Peyer's patch (tissue), 4 donors: ENCODE data around the gene GPR161. TPM values are rescaled to one million over a fixed set of nuclear protein-coding genes. Genes with fewer than 3 reads are reported as not detected.

Experiments
- DNase-seq, 3 donors: peaks; one replicate each; pipeline ENCODE4 v3.0.0-alpha.2; 2017 to 2019
- H3K27ac ChIP-seq, 4 donors: fragments of 200-600 bp; sonication (generic); one replicate each; pipeline ENCODE4 v1.5.1; 2016 to 2019
- H3K27me3 ChIP-seq, 2 donors: fragments of 200-600 bp; sonication (generic); one replicate each; pipeline ENCODE4 v1.5.1; 2019
- H3K36me3 ChIP-seq, 3 donors: fragments of 200-600 bp; sonication (generic); one replicate each; pipeline ENCODE4 v1.5.1; 2016 to 2019
- H3K4me1 ChIP-seq, 4 donors: fragments of 200-600 bp; sonication (generic); one replicate each; pipeline ENCODE4 v1.5.1; 2016 to 2019
- H3K4me3 ChIP-seq, 4 donors: fragments of 200-600 bp; sonication (generic); 1 replicate in 3 of 4; 2 replicates in 1 of 4; pipeline ENCODE4 v1.5.1; 2016 to 2019; ENCODE audit warnings: mild to moderate bottlenecking in 1 of 4
- H3K9me3 ChIP-seq, 4 donors: fragments of 200-600 bp; sonication (generic); one replicate each; pipeline ENCODE4 v1.5.1; 2016 to 2019; ENCODE audit warnings: mild to moderate bottlenecking in 1 of 4
- POLR2A ChIP-seq, 2 donors: fragments of 450-650 bp; IDR thresholded peaks; one replicate each; pipeline ENCODE4 v1.5.1; 2017; ENCODE audit warnings: antibody characterized with exemption in 2 of 2, mild to moderate bottlenecking in 2 of 2, moderate library complexity in 2 of 2
- total RNA-seq, 4 donors: library from RNA; depleted of rRNA; stranded (reverse); fragments of >200 nt; gene quantifications; one replicate each; pipeline ENCODE4 v1.1.0, GENCODE V29; 2016
- TF ChIP-seq, protein P1 (sequence below), 6 experiments: fragments of 450-650 bp in 4 of 6; fragments of 200-600 bp in 2 of 6; sonication (generic) in 1 of 6; IDR thresholded peaks; one replicate each; pipeline ENCODE4 v1.5.1; 2017 to 2019; ENCODE audit warnings: antibody characterized with exemption in 6 of 6, mild to moderate bottlenecking in 3 of 6, moderate library complexity in 1 of 6

Gene GPR161
- total RNA-seq, 4 donors from 2014 or later: 0.35 to 2.3 (median 1.8) TPM

- DNase-seq: no peak
- Histone ChIP-seq H3K4me3 (no peak overlapping the region), H3K36me3 (no peaks in the 10 kb centered on the region), H3K4me1 (no peaks in the 10 kb centered on the region), H3K27me3 (no peaks in the 10 kb centered on the region), H3K27ac (no peak overlapping the region), H3K9me3 (no peaks in the 10 kb centered on the region)
- TF ChIP-seq, protein P1, sequence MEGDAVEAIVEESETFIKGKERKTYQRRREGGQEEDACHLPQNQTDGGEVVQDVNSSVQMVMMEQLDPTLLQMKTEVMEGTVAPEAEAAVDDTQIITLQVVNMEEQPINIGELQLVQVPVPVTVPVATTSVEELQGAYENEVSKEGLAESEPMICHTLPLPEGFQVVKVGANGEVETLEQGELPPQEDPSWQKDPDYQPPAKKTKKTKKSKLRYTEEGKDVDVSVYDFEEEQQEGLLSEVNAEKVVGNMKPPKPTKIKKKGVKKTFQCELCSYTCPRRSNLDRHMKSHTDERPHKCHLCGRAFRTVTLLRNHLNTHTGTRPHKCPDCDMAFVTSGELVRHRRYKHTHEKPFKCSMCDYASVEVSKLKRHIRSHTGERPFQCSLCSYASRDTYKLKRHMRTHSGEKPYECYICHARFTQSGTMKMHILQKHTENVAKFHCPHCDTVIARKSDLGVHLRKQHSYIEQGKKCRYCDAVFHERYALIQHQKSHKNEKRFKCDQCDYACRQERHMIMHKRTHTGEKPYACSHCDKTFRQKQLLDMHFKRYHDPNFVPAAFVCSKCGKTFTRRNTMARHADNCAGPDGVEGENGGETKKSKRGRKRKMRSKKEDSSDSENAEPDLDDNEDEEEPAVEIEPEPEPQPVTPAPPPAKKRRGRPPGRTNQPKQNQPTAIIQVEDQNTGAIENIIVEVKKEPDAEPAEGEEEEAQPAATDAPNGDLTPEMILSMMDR (IDR thresholded peaks at IDR 0.05): no peak
- no peak for TF ChIP-seq POLR2A (IDR thresholded peaks at IDR 0.05)
Measured at GRCh38 chr1:168054117-168054516, 82.6 kb downstream of the GPR161 start.

- Histone ChIP-seq H3K4me1 (no peaks in the 10 kb centered on the region), H3K9me3 (no peaks in the 10 kb centered on the region), H3K27me3 (no peaks in the 10 kb centered on the region), H3K27ac (no peak overlapping the region), H3K36me3 (no peaks in the 10 kb centered on the region), H3K4me3 (no peak overlapping the region)
- no peak for DNase-seq
- TF ChIP-seq, protein P1 (IDR thresholded peaks at IDR 0.05): no peak
- no peak for TF ChIP-seq POLR2A (IDR thresholded peaks at IDR 0.05)
Measured at GRCh38 chr1:168053681-168054080, 83.0 kb downstream of the GPR161 start.

- Histone ChIP-seq H3K9me3 (no peaks in the 10 kb centered on the region), H3K27ac (no peak overlapping the region), H3K4me3 (no peak overlapping the region), H3K36me3 (peaks cover 0 to 5% (median 0%) of the 10 kb centered on the region in 3 donors), H3K4me1 (no peaks in the 10 kb centered on the region), H3K27me3 (no peaks in the 10 kb centered on the region)
- TF ChIP-seq, protein P1 (IDR thresholded peaks at IDR 0.05): no peak
- TF ChIP-seq POLR2A (IDR thresholded peaks at IDR 0.05): no peak
- DNase-seq: no peak
Measured at GRCh38 chr1:168050880-168051279, 85.8 kb downstream of the GPR161 start.

DNA sequence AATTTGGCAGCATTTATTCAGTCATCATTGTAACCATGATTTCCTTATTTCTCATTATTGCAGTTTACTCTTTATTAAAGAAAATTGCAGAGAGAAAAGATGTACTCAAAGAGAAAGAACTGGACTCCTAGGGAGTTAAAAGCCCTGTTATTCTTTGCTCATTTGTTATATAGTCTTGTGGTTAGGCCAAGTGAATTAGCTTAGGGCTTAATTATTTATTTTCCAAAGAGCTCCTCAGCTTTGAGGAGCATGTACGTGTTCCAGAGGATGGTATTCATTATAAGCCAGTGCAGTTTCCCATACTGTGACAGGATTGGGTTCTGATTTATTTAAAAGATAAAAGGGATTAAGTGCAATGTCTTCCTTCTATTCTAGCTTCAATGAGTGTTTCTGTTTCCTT is 86.4 kb downstream of the GPR161 start:
- Histone ChIP-seq H3K4me1 (no peaks in the 10 kb centered on the region), H3K9me3 (no peaks in the 10 kb centered on the region), H3K36me3 (peaks cover 0 to 6% (median 0%) of the 10 kb centered on the region in 3 donors), H3K27me3 (no peaks in the 10 kb centered on the region), H3K4me3 (no peak overlapping the region), H3K27ac (no peak overlapping the region)
- no peak for DNase-seq
- TF ChIP-seq POLR2A (IDR thresholded peaks at IDR 0.05): no peak
- TF ChIP-seq, protein P1 (IDR thresholded peaks at IDR 0.05): no peak

- DNase-seq: no peak
- Histone ChIP-seq H3K27me3 (no peaks in the 10 kb centered on the region), H3K36me3 (peaks cover 0 to 36% (median 0%) of the 10 kb centered on the region in 3 donors), H3K4me3 (no peak overlapping the region), H3K9me3 (no peaks in the 10 kb centered on the region), H3K4me1 (no peaks in the 10 kb centered on the region), H3K27ac (no peak overlapping the region)
- no peak for TF ChIP-seq POLR2A (IDR thresholded peaks at IDR 0.05)
- TF ChIP-seq, protein P1 (IDR thresholded peaks at IDR 0.05): no peak
Measured at GRCh38 chr1:168045311-168045710, 91.4 kb downstream of the GPR161 start.

DNA sequence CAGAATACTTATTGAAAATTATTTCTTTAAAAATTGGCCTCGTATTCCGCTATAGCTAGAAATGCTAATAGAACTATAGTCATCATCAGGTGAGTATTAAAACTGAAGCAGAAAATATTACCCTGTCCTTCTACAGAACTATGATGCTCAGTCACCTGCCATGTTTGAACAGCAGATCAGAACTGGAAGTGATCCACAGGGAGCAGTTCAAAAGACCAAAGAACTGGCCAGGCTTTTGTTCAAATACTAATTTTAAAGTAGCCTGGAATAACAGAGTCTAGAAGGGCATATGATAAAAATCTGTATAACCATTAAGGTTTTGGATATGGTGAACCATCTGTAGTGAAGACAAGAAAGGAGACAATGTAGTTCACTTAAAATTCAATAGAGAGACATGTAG is 94.4 kb downstream of the GPR161 start:
- H3K36me3 ChIP-seq: peaks cover 0 to 36% (median 0%) of the 10 kb centered on the region in 3 donors
- H3K27me3 ChIP-seq: no peaks in the 10 kb centered on the region
- H3K4me1 ChIP-seq: no peaks in the 10 kb centered on the region
- no peaks in the 10 kb centered on the region for H3K9me3 ChIP-seq
- no peak for DNase-seq
- H3K27ac ChIP-seq: no peak overlapping the region
- TF ChIP-seq, protein P1 (IDR thresholded peaks at IDR 0.05): no peak
- no peak for TF ChIP-seq POLR2A (IDR thresholded peaks at IDR 0.05)
- H3K4me3 ChIP-seq: no peak overlapping the region
